ENCODE measurements around the gene NFAM1.

The NFAM1 gene

DNA sequence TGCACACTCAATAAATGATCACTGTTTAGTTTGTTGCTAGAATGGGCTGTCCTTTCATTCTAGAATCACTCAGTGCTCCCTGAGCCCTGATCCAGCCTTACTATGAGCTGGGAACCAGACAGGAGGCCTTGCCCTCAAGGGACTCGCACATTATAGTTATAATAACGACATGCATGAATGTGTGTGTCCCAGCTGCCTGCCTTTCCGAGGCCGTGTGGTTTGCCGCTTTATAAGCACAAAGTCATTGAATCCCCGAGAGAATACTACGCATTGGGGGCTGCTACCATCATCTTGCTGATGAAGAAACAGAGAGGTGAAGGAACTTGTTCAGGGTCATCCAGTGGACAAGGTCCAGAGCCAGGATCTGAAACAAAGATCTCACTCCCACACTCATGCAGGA lies 75.7 kb downstream of the NFAM1 start:
- no peak for DNase-seq

DNA sequence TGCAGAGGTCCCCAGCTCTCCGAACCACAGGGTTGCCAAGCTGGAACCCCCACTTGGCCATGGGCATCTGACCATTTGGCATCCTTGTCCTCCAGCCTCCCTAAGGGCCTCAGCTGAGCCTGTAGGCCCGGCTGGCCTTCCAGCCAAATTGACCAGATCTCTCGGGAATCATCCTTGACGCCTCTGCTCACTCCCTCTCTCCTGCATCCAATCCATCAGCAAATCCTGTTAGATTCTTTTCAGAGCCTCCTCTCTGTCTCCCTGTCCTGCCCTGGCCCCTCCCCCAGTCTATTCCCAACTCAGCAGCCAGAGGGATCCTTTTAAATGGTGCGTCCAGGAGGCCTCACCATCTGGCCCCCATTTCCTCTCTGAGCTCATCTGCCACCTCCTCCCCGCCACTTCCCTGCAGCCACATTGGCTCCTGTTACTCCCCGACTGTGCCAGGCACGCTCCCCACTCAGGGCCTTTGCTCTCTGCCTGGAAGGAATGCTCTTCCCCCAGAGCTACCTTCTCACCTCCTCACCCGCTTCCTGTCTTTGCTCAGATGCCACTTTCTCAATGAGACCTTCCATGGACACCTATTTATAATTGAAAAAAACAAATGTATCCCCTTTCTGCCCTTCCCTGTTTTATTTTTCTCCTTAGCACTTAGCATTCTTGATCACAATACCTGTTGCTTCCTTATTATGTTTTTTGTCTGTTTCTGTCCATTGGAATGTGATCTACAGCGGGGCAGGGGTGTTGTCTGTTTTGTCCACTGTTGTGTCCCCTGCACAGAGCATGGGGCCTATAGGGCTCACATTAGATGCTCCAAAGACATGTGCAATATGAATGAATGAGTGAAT lies 78.1 kb downstream of the NFAM1 start:
- no peak for DNase-seq

DNA sequence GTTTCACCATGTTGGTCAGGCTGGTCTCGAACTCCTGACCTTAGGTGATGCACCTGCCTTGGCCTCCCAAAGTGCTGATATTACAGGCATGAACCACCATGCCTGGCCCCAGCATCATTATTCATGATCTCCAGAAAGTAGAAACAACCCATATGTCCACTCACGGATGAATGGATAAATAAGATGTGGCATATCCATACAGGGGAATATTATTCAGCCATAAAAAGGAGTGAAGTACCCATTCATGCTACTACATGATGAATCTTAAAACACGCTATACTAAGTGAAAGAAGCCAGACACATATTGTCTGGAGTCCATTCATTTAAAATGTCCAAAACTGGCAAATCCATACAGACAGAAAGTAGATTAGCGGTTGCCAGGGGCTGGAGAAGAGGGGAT lies 81.8 kb downstream of the NFAM1 start:
- no peak for DNase-seq

DNA sequence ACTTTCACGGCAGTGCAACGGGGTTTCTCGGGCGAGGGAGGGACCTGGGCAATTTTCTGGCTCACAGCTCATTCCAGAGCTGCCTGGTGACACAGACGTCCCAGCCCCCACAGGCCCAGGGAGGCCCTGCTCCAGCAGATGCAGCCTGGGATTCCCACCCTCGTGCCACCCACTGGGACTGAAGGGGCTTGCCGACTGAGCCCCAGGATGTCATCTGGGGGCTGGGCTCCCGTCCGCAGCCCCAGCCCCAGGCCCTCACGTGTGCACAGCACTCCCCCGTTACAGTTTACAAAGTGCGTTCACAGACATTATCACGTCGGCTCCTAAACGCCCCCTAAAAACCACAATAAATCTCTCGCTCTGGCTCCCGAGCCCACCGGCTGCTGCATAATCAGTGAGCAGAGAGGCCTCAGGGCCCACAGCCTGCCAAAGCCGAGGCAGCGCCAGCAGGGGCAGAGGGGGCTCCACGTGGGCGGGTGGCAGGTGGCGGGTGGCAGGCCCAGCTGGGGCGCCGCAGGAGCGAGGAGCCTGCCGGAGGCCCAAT lies 84.8 kb downstream of the NFAM1 start:
- no peak for DNase-seq

DNA sequence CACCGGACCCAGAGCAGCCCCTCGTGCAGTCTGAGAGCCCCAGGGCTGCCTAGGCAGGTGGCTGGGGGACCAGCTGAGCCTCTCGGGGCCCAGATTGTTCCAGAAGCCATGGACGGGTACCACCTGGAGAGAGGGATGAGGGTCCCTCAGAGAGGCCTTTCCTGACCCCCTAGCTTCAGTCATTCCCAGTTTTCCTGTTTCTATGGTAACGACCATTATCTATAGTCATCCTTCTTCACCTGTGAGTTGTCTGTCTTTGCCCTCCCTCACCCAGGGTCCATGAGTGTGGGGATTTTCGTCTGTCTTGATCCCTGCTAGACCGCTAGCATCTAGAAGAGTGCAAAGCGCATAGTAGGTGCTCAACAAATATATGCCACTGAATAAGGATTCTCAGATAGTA lies 85.5 kb downstream of the NFAM1 start:
- DNase-seq = no peak

DNA sequence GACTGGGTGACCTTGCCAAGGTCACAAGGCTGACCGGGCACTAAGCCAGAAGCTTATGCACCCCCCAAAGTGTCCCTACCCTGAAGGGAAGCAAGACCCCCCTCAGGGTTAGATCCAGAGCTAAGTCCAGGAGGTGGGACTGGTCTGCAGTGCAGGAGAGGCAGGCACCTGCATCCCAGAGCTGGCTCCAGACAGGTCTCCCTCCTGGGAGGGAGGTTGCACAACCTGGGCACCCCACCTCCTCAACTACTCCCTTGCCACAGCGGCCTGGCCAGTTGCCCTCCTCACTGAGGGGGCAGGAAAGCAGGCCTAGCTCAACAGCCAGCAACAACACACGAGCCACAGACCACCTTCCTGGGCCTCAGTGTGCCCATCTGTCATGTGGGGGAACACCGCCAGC lies 86.7 kb downstream of the NFAM1 start:
- no peak for DNase-seq

DNA sequence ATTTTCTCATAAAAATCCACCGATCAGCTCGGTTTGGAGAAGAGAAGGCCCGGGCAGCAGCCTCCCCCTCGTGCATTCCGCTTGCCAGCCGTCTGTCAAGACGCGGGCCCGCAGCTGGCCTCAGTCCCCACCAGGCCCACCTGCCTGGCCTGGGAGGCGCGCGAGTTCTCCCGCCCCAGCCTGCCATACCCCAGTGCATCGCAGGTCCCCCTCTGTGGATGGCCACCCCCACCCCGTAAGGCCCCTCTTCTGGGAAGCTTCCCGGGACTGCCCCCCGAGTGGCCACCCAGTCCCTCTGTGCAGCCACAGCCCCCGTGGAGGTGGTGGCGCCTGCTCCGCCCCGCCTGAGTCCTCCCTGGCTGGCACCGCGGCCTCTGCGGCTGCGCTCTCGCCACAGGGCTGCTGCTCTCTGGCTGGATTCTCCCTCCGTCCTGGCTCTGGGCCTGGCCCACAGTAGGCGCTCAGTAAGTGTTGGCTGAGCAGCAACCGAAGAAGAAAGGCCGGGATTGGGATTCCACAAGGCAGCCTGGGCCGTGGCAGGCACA lies 87.8 kb downstream of the NFAM1 start:
- DNase-seq = no peak

DNA sequence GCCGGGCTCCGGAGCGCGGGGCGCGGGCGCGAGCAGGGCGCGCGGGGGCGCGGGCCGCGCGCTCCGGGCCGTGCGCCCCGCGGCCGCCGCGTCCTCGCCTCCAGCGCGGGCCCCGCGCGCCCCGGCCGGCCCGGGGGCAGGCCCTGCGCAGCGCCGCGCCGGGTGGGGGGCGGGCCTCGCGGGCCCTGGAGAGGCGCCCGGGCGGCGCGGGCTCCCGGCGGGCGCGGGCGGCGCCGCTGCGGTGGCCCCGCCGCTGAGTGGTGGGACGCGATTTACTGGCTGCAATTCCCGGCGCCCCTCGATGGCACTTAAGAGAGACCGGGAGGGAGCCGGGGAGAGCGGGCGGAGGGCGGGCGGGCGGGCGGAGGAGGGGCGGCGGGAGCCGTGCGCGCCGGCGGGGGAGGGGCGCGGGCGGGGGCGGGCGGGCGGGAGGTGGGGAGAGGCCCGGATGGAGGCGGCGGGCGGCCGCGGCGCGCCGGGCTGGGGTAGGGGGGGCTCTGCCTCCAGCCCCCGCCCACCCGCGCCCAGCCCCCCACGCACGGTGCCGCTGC lies 88.6 kb downstream of the NFAM1 start:
- no peak for DNase-seq

DNA sequence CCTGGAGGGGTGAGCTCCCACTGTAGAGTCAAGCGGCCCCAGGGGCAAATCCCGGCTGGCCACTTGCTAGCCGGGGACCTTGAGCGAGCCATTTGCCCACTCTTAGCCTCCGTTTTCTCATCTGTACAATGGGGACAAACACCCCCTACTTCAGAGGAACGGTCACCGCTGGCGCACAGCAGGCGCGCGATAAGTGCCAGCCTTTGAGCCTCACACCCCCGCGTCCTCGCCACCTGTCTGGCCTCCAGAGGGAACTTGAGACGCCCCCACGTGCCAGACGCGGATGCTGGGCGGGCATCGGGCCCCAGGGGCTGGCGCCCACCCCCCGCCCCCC lies 89.1 kb downstream of the NFAM1 start:
- no peak for DNase-seq

DNA sequence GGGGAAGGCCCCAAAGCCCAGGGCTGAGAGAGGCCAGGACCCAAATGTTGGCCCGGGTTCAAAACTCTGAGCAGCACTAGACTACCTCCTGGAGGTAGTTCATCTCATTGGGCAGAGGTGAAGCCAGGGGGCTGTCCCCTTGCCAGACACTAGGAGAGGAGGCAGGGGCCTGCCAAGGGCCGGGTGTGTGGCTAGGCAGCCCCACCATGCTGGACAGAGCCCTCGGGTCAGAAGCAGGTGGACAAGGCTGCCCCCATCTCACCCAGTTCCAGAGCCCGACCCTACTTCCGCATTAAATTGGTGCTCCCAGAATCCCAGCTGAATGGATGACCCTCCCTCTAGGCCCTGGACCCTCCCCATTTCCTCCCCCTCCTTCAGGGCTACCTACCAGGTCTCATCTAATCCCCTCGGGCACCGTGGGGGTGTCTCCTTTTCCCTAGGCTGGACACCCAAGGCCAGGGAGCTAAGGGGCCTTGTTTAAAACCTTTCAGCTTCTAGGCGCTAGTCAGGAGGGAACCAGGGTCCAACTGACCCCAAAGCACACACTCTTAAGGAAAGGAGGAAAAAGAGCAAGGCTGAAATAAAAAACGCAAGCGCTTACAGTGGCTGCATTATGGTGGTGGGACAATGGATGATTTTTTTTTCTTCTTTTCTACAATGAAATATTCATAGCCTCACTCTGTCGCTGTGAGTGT lies 89.6 kb downstream of the NFAM1 start:
- DNase-seq = no peak

DNA sequence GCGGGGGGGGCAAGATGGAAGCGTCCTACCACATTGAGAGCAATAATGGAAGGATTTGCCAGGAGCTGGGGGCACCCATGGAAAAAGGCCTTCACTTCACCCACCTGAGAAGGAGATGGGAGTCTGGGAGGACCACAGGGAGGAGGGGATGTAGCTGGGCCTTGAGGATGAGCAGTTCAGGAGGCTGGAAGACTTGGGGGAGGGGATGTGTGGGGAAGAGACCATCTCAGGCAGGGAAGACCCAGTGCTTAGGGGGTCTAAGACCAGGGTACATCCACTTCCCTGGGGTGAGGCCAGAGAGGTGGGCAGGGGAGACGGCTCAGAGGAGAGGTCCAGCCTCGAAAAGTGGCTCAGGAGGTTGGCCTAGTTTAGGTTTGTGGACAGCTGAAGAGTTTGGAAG lies 90.4 kb downstream of the NFAM1 start:
- no peak for DNase-seq

DNA sequence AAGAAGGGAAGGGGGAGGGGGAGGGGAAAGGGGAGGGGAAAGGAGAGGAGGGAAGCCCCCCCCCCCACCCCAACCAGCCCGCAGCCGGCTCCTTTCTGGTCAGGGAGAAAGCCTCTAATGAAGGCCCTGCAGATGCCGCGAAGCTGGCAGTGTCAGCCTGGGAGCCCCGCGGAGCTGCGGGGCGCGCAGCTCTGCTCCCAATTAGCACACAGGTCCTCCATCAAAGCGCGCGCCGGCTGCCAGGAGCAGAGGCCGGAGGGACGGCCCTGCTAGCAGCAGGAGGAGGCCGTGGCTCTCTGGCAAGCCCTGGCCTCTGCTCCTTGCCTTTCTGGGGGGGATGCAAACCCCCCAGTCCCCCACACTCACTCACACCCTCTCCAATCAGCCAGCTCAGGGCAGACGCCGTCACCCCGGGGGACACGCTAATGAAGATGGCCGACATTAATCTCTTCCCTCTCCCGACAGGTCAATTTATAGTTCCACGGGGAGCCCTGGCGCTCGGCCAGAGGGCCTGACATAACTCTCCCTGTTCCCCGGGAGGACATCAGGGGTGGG lies 91.3 kb downstream of the NFAM1 start:
- no peak for DNase-seq

DNA sequence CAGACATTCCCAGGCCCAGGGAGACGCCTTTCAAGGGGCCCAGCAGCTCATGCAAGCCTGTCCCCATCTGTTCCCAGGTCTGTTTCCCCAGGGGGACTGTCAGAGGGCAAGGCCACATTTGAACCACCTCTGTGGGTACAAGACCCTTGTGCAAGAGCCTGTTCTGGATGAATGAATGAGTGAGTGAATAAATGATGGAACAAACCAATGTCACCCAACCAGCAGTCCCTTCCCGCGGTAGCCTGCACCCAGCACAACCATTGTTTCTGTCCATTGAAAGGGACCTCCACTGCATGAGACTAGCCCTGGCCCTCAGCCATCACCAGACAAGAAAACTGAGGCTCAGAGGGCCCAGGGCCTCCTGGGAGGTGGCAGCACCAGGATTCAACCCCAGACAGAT lies 92.1 kb downstream of the NFAM1 start:
- DNase-seq = no peak

DNA sequence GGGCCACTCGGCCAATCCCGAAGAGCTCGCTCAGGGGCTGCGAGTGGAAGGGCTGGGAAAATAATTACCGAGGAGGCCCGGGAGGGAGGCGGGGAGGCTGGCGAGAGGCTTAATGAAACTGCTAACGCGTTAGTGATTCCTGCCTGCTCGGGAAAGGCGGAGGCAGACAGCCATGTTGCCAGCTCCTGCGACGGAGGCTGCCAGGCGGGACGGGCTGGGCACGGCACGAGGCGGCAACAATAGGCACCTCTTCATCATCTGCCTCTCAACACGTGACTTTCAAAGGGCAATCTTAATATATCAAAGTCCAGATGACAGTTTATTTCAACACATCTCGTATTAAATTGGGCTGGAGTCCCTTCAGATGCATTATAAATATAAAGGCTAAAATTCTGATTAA lies 93.7 kb downstream of the NFAM1 start:
- no peak for DNase-seq

DNA sequence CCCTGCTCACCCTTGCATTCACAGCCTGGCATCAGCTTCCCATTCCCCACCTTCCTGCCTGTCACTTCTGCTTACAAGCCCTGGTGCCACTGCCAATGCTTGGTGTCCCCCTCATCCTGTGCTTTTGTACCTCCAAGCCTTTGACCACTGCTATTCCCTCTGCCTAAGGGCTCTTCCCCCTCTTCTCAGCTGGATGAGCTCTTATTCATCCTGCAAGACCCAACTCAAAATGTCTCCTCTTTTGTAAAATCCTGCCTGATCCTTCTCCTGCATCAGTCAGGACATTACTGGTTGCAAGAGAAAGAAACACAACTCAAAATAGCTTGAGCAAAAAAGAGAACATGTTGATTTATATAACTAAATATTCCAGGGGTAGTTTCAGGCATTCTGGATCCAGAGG lies 94.8 kb downstream of the NFAM1 start:
- no peak for DNase-seq

DNA sequence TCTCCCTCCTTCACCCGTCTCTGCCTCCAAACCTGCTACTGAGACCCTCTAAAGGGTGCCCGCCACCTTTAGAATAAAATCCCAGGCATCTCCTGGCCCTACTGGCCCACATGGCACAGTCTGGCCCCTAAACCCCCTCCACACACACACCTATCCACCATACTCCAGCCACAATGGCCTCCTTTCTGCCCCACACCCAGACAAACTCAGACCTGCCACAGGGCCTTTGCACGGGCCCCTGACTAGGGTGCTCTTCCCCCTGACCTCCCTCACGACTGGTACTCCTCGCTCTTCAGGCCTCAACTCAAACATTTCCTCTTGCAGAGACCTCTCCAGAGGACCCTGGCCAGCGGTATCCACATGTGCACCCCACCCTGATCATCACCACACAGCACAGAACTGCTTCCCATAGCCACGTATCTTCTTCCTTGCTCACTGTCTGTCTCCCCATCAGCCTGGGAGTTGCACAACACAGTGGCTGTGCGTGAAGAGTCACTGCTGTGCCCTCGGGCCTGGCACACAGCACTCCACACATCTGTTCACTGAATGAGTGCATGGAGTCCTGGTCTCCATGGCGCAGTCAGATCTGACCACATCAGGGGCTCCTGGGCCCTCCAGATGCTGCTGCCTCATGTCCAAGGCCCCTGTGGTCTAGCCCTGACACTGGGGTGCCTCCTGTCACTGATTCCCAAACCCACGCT lies 95.5 kb downstream of the NFAM1 start:
- DNase-seq = no peak

DNA sequence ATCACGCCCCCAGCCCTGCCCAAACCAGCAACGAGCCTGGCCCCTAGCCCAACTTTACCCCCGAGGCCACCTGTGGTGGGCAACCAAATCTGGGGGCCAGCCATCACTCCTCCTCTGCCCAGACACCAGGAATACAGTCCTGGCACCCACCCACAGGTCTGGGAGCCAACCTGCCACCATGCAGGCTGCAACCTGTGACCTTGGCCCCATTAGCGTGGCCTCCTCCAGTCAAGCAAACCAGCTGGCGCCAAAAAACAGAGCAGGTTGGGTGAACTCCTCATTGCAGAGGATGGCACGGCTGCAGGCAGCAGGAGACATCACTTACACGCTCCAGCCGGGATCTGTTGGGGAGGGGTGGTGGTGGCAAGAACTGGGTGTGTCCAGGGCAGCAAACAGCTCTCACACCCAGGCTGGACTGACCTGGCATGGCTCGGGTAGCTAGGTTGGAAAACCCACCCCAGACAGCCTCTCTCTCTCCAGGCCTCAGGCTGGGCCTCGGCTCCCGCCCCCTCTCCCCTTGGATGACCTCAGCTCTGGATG lies 96.3 kb downstream of the NFAM1 start:
- DNase-seq = no peak

DNA sequence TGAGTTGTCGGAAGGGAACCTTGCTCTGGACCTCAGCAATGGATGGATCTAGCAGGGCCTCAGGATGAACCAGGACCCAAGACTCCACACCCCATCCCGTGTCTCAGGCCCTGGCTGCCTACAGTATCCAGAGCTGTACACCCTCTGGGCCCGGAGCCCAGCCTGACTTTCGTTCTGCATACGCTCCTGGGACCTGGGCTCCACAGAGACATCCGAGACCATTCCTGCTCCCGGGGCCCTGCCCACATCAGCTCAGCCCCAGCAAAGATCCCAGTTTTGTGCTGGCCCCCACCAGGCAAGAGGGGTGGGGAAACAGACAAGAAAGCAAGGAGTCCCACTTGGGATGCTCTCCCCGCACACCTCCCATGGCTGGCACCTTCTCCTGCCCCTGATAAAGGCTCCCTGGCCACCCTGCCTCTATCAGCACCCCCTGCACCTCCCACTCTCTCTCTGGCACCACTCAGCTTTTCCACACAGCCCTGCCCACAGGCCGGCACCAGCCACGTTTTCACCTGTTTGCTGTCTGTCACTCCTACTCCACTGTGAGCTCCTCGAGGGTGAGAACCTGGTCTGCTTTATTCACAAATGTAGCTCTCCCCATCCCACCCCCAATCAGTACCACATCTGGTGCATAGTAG lies 97.2 kb downstream of the NFAM1 start:
- DNase-seq = no peak

DNA sequence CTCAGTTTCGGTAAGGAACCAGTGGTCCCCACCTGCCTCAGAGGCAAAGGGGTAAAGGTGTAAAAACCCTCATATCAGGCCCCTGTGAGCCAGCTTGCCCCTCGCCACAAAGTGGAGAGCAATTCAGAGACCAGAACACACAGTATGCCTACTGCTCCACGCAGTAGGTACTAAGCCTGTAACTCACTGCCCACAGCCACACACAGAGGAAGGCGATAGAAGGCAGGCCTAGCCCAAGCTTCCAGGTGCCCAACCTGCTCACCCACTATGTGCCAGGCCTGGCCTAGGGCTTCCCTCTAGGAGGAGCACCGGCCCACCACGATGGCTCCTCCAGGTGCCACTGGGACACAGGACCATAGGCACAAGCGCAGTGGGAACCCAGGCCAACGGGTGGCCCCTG lies 98.7 kb downstream of the NFAM1 start:
- no peak for DNase-seq

DNA sequence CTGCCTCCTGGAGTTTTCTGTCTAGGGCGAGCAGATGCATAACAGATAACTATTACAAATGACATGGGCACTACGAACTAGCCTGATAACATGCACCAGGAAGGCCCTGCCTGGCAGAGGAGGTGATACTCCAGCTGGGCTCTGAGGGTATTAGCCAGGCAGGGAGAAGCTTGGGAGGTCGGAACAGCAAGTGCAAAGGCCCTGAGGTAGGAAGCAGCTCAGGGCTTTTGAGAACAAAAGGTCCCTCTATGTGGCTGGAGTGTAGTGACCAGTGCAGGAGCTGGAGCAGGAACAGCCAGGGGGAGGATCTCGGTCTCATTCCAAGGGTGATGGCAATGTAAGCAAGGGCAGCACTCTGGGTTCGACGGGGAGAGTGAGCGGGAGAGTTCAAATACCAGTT lies 100.1 kb downstream of the NFAM1 start:
- DNase-seq = no peak

DNA sequence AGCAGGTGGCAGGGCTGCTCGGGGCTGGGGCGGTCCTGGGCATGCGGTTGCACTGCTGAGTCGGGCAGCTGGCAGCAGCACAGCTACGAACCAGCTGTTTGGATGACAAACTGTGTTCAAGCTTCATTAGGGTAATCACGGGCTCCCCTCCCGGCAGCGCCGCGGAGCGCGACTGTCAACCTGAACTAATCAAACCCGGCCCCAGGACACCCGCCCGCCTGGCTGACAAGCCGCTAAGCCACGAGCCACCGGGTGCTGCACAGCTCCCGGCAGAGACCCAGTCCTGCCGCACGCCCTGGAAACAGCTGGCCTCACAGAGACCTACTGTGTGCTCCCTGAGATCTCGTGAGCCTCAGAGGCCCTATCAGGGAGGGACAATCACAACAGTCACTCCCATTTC lies 101.2 kb downstream of the NFAM1 start:
- no peak for DNase-seq
